K562 (cell line): ENCODE measurements around the gene FBXW12. TPM values are rescaled to one million over a fixed set of nuclear protein-coding genes. Genes with fewer than 3 reads are reported as not detected.

ENCODE experiments used
- ATAC-seq: fragments of 200-7000 bp; cut with Tn5 transposase; 3 replicates; pipeline ENCODE4 v1.9.1; 2020; ENCODE audit warnings: moderate library complexity
- BruUV-seq: library from RNA; stranded (reverse); fragments of 400-500 nt; replicated peaks from 2 replicates; lab custom pipeline; 2021; lab: Mats Ljungman, UMichigan
- CTCF ChIA-PET: fragments of 300-600 bp; formaldehyde crosslinking; extraction: SDS; loops from one replicate; lab custom pipeline; 2021; ENCODE audit warnings: low intra/inter-chr PET ratio; lab: Yijun Ruan, JAX
- POLR2A ChIA-PET: fragments of 300-600, 350-650 bp; sonication (Branson Sonifier 250); formaldehyde crosslinking; extraction: SDS; loops from one replicate; lab custom pipeline; 2021; ENCODE audit warnings: antibody characterized with exemption, inconsistent platforms; lab: Yijun Ruan, JAX
- DNase-seq, 4 experiments: peaks; one replicate each; pipeline versions ENCODE4 v3.0.0 to v3.0.0-alpha.2; 2011 to 2018; ENCODE audit warnings: low spot score in 3 of 4, mixed read lengths in 3 of 4; ENCODE audit errors: extremely low read depth in 1 of 4
- FAIRE-seq: peaks from 2 replicates; lab custom pipeline; 2011; peaks lifted over from hg19 to GRCh38; lab: Jason Lieb, UNC
- H2AFZ ChIP-seq: 2 replicates; pipeline ENCODE4 v1.6.0; 2011; ENCODE audit warnings: low read depth, low read length, control low read depth, inconsistent platforms
- H3K27ac ChIP-seq: fragments of 200-600 bp; 3 replicates; pipeline ENCODE4 v1.8.0; 2011; ENCODE audit warnings: low read depth, mild to moderate bottlenecking, control low read depth, inconsistent platforms, low read length, moderate library complexity, mixed read lengths; ENCODE audit errors: extremely low read depth
- H3K27me3 ChIP-seq, 2 experiments: fragments of 300-600 bp in 1 of 2; 2 replicates in 1 of 2; 3 replicates in 1 of 2; pipeline versions ENCODE4 v1.6.0 to v1.8.0; 2011; ENCODE audit warnings: inconsistent platforms in 2 of 2, low read length in 2 of 2, mild to moderate bottlenecking in 1 of 2, mixed read lengths in 1 of 2, moderate library complexity in 1 of 2; ENCODE audit not compliant: control insufficient read depth in 2 of 2, insufficient read depth in 2 of 2
- H3K36me3 ChIP-seq: fragments of 300-600 bp; 3 replicates; pipeline ENCODE4 v1.8.0; 2011; ENCODE audit warnings: mild to moderate bottlenecking, low read length, inconsistent platforms; ENCODE audit not compliant: control insufficient read depth, insufficient read depth
- H3K4me1 ChIP-seq, 2 experiments: fragments of 200-600 bp in 1 of 2; replicated peaks in 1 of 2; 2 replicates in 1 of 2; 3 replicates in 1 of 2; pipeline versions ENCODE4 v1.5.1 to v1.8.0; 2011; ENCODE audit warnings: inconsistent platforms in 2 of 2, low read length in 2 of 2, mild to moderate bottlenecking in 1 of 2, mixed read lengths in 1 of 2, moderate library complexity in 1 of 2; ENCODE audit not compliant: control insufficient read depth in 2 of 2, insufficient read depth in 2 of 2
- H3K4me2 ChIP-seq: 2 replicates; pipeline ENCODE4 v1.6.1; 2011; ENCODE audit warnings: low read length, control low read depth, inconsistent platforms, mixed read lengths; ENCODE audit not compliant: insufficient read depth
- H3K4me3 ChIP-seq: fragments of 200-600 bp; sonication (generic), shearing (Covaris generic); 2 replicates; pipeline ENCODE4 v1.5.1; 2016; ENCODE audit warnings: control low read depth, inconsistent platforms
- H3K79me2 ChIP-seq: fragments of 200-600 bp; 3 replicates; pipeline ENCODE4 v1.8.0; 2011; ENCODE audit warnings: low read length, inconsistent platforms; ENCODE audit not compliant: control insufficient read depth, insufficient read depth
- H3K9ac ChIP-seq, 2 experiments: 2 replicates each; pipeline versions ENCODE4 v1.6.0 to v1.6.1; 2011; ENCODE audit warnings: low read depth in 2 of 2, low read length in 2 of 2, control low read depth in 1 of 2, inconsistent platforms in 1 of 2, mild to moderate bottlenecking in 1 of 2, mixed read lengths in 1 of 2; ENCODE audit not compliant: insufficient read depth in 1 of 2
- H3K9me1 ChIP-seq: one replicate; pipeline ENCODE4 v1.6.0; 2011; ENCODE audit warnings: inconsistent platforms, mild to moderate bottlenecking, low read length, moderate library complexity; ENCODE audit not compliant: control insufficient read depth, insufficient read depth
- H3K9me3 ChIP-seq: replicated peaks from 2 replicates; pipeline ENCODE4 v1.5.1; 2011; ENCODE audit warnings: low read depth, low read length, inconsistent platforms; ENCODE audit not compliant: control insufficient read depth, insufficient read depth
- H4K20me1 ChIP-seq: replicated peaks from 2 replicates; pipeline ENCODE4 v1.6.1; 2011; ENCODE audit warnings: low read length, inconsistent platforms, mixed read lengths; ENCODE audit not compliant: control insufficient read depth, insufficient read depth
- CEBPB ChIP-seq: fragments of 450-650 bp; IDR thresholded peaks from 2 replicates; pipeline ENCODE4 v1.6.1; 2016; ENCODE audit warnings: missing genetic modification characterization, missing compliant biosample characterization
- KDM5B ChIP-seq: fragments of 200-600 bp; sonication (generic); IDR thresholded peaks from 2 replicates; pipeline ENCODE4 v1.6.1; 2012; ENCODE audit warnings: low read depth, mild to moderate bottlenecking, moderate library complexity, low read length, control low read depth, inconsistent platforms; ENCODE audit not compliant: insufficient replicate concordance
- LCOR ChIP-seq: sonication (generic); formaldehyde crosslinking; IDR thresholded peaks from 2 replicates; pipeline ENCODE4 v1.8.0; 2022; ENCODE audit warnings: mild to moderate bottlenecking, missing genetic modification reagents
- NKRF ChIP-seq: fragments of 450-650 bp; IDR thresholded peaks from 2 replicates; pipeline ENCODE4 v1.6.1; 2016; ENCODE audit warnings: borderline replicate concordance
- RBBP5 ChIP-seq: fragments of 200-600 bp; sonication (generic); IDR thresholded peaks from 2 replicates; pipeline ENCODE4 v1.6.1; 2012; ENCODE audit warnings: borderline replicate concordance, mild to moderate bottlenecking, low read length, control low read depth, inconsistent platforms; ENCODE audit not compliant: insufficient read depth, poor library complexity, severe bottlenecking
- ZNF263 ChIP-seq: sonication (generic); formaldehyde crosslinking; IDR thresholded peaks from 2 replicates; pipeline ENCODE4 v1.8.0; 2022; ENCODE audit warnings: mild to moderate bottlenecking, missing genetic modification reagents, borderline replicate concordance
- ZNF586 ChIP-seq: fragments of 450-650 bp; formaldehyde crosslinking; conservative IDR thresholded peaks from 2 replicates; pipeline ENCODE4 v1.4.0; 2020; ENCODE audit warnings: mild to moderate bottlenecking, moderate library complexity
- WGBS: fragments of 100-300 bp; shearing (Covaris generic); methylation state at CpG from one replicate; pipeline ENCODE4 v1.1.6; 2016; ENCODE audit warnings: low coverage, mixed read lengths; ENCODE audit not compliant: insufficient coverage; ENCODE audit errors: missing lambda C conversion rate; 5-methylcytosine and 5-hydroxymethylcytosine counted together
- in situ Hi-C: fragments of 300-500 bp; cut with MboI; formaldehyde crosslinking; loops from 4 replicates; pipeline ENCODE4 v1.15.0; 2018; ENCODE audit warnings: inconsistent platforms, mixed read lengths
- intact Hi-C: fragments of 100-400 bp; cut with micrococcal nuclease; formaldehyde crosslinking; loops from 2 replicates; pipeline ENCODE4 v1.14.2; 2022
- polyA plus RNA-seq, 8 experiments: library from polyadenylated mRNA; depleted of rRNA in 4 of 8; stranded (reverse) in 5 of 8; unstranded in 3 of 8; fragments of >200 nt; fragmentation: Nextera tagmentation in 2 of 8; fragmentation: Illumina TruSeq in 1 of 8; extraction: Ambion mirVana in 2 of 8; extraction: Trizol in 1 of 8; gene quantifications; 2 replicates each; pipeline versions ENCODE4 v1.2.1 to v1.2.3, GENCODE V29; 2011 to 2014; ENCODE audit warnings: inconsistent platforms in 1 of 8, missing spikeins in 1 of 8
- total RNA-seq, 7 experiments: library from RNA; depleted of rRNA in 6 of 7; stranded (reverse); fragments of >200 nt in 6 of 7; fragmentation: Illumina TruSeq in 2 of 7; extraction: Trizol in 2 of 7; gene quantifications; 2 replicates each; pipeline versions ENCODE4 v1.2.1 to v1.2.3, GENCODE V29; 2011 to 2021; ENCODE audit warnings: low replicate concordance in 1 of 7

The FBXW12 gene
- total and polyA plus RNA-seq, 9 of the 15 experiments (the other 6 are each of a cell fraction or from before 2014, with no cell fraction given): 0.04 to 0.07 (median 0.06) TPM; not detected in 6

- 0% methylated on average over 20 of the region's 21 CpGs for WGBS
- H3K79me2 ChIP-seq: peaks cover 39% of the 10 kb centered on the region
- H3K4me2 ChIP-seq: peak overlapping the region; percentile 96
- peak overlapping the region; percentile 89 for H3K4me3 ChIP-seq
- H4K20me1 ChIP-seq: no peaks in the 10 kb centered on the region
- no peak for FAIRE-seq
- TF ChIP-seq NKRF: 0 out of 2 replicates have a peak, but pooled peaks have one; percentile 9
- 0 out of 2 replicates have a peak, but pooled peaks have one; percentile 4 for TF ChIP-seq ZNF263 (CRISPR knock-in tag)
- no peak for TF ChIP-seq KDM5B
- no peak for TF ChIP-seq ZNF586 (CRISPR knock-in tag)
- TF ChIP-seq CEBPB (tag): no peak
- peak; percentile 11 for TF ChIP-seq RBBP5
- TF ChIP-seq LCOR: 0 out of 2 replicates have a peak, but pooled peaks have one; percentile 29
- TF ChIP-seq, all 486 proteins: peak for 4
- ChIA-PET POLR2A (interaction anchor here (1.2 to 1.6 kb wide), 2 partner anchors 167 to 199 kb away, joined by 3 to 4 read pairs; no protein-coding TSS in a partner anchor), CTCF (interaction anchor here (1.3 kb wide), 1 partner anchor 168 kb away, joined by 4 read pairs; no protein-coding TSS in a partner anchor)
- ATAC-seq (peak; percentile 12), DNase-seq (no peak)
- H3K36me3 ChIP-seq: peaks cover 27% of the 10 kb centered on the region; the same call in 2 of the 3 replicates
- H2AFZ ChIP-seq: no peak overlapping the region
- H3K9me1 ChIP-seq: peaks cover 6% of the 10 kb centered on the region
- H3K4me1 ChIP-seq: peaks cover 9% of the 10 kb centered on the region in 2 experiments; a peak in 3 of 5 replicates
- in situ Hi-C loops: no loop called here
- BruUV-seq: TSS peak; percentile 72
- intact Hi-C loops: no loop called here
- H3K27ac ChIP-seq: peak overlapping the region; percentile 79
- no peaks in the 10 kb centered on the region for H3K9me3 ChIP-seq
- H3K27me3 ChIP-seq: no peaks in the 10 kb centered on the region; a peak in 1 of 5 replicates
- H3K9ac ChIP-seq: peak overlapping the region; percentile 91 to 94
Observed at GRCh38 chr3:48440590-48440958, 68.6 kb downstream of the FBXW12 start.
